T-helper 1 cell treated with Interleukin-12 subunit alpha and Interleukin-12 subunit beta and Interleukin-4 antibody, amounts not matched to agents 30 ng/mL and 1 ng/mL, for 36 hours (primary cell): ENCODE results near the gene NDST1. TPM values are rescaled to one million over a fixed set of nuclear protein-coding genes. Genes with fewer than 3 reads are reported as not detected.

Experiments used
- intact Hi-C: fragments of 100-400 bp; cut with micrococcal nuclease; formaldehyde crosslinking; loops from one replicate; pipeline ENCODE4 v1.15.1; 2024
- total RNA-seq: library from RNA; stranded (reverse); gene quantifications from 2 replicates; pipeline ENCODE4 v1.2.3, GENCODE V29; 2022

The NDST1 gene
- total RNA-seq, 1 donor from 2014 or later = 0.49 TPM

GRCh38 chr5:150522504-150523414 is 14.8 kb downstream of the NDST1 start:
- intact Hi-C loops = loop anchor here (1.0 kb wide), 1 partner anchor 63 kb away; no protein-coding TSS in a partner anchor

GRCh38 chr5:150523472-150524350 is 15.8 kb downstream of the NDST1 start:
- intact Hi-C loops = loop anchor here (1.0 kb wide), 1 partner anchor 64 kb away; no protein-coding TSS in a partner anchor

GRCh38 chr5:150525163-150525562 is 17.2 kb downstream of the NDST1 start:
- intact Hi-C loops = no loop called here

- intact Hi-C loops = no loop called here
These were observed 17.9 kb downstream of the NDST1 start for GRCh38 chr5:150525781-150526180.

- intact Hi-C loops = no loop called here
These were observed 19.1 kb downstream of the NDST1 start for GRCh38 chr5:150527038-150527437.

GRCh38 chr5:150527808-150528207 is 19.9 kb downstream of the NDST1 start:
- intact Hi-C loops = no loop called here

GRCh38 chr5:150528924-150529546 is 21.1 kb downstream of the NDST1 start:
- intact Hi-C loops = no loop called here

- intact Hi-C loops = no loop called here
These were observed 21.6 kb downstream of the NDST1 start for GRCh38 chr5:150529555-150529954.

- intact Hi-C loops = no loop called here
These were observed 22.5 kb downstream of the NDST1 start for GRCh38 chr5:150530423-150530822.

- intact Hi-C loops = no loop called here
These were observed 23.1 kb downstream of the NDST1 start for GRCh38 chr5:150530951-150531588.

- intact Hi-C loops = no loop called here
These were observed 23.8 kb downstream of the NDST1 start for GRCh38 chr5:150531686-150532085.

- intact Hi-C loops = no loop called here
These were observed 24.2 kb downstream of the NDST1 start for GRCh38 chr5:150532151-150532550.

GRCh38 chr5:150532996-150533395 is 25.1 kb downstream of the NDST1 start:
- intact Hi-C loops = no loop called here

GRCh38 chr5:150534811-150535210 is 26.9 kb downstream of the NDST1 start:
- intact Hi-C loops = no loop called here

GRCh38 chr5:150535611-150536010 is 27.7 kb downstream of the NDST1 start:
- intact Hi-C loops = no loop called here

GRCh38 chr5:150538007-150538917 is 30.3 kb downstream of the NDST1 start:
- intact Hi-C loops = no loop called here

GRCh38 chr5:150539206-150539605 is 31.3 kb downstream of the NDST1 start:
- intact Hi-C loops = no loop called here

- intact Hi-C loops = no loop called here
These were observed 32.1 kb downstream of the NDST1 start for GRCh38 chr5:150540042-150540441.

GRCh38 chr5:150540615-150541396 is 32.9 kb downstream of the NDST1 start:
- intact Hi-C loops = no loop called here
